ENCODE measurements around the gene CHST2. TPM values are rescaled to one million over a fixed set of nuclear protein-coding genes. Genes with fewer than 3 reads are reported as not detected.

The CHST2 gene
- total RNA-seq, 1 donor from 2014 or later: 1.8 TPM

- Histone ChIP-seq H3K4me3 (no peak overlapping the region), H3K4me1 (no peaks in the 10 kb centered on the region), H3K36me3 (no peaks in the 10 kb centered on the region), H3K9me3 (replicated peaks) (no peaks in the 10 kb centered on the region), H3K27me3 (ENCODE audit: low read depth) (no peaks in the 10 kb centered on the region), H3K27ac (replicated peaks) (no peak overlapping the region)
- DNase-seq: no peak
- TF ChIP-seq, protein P1, sequence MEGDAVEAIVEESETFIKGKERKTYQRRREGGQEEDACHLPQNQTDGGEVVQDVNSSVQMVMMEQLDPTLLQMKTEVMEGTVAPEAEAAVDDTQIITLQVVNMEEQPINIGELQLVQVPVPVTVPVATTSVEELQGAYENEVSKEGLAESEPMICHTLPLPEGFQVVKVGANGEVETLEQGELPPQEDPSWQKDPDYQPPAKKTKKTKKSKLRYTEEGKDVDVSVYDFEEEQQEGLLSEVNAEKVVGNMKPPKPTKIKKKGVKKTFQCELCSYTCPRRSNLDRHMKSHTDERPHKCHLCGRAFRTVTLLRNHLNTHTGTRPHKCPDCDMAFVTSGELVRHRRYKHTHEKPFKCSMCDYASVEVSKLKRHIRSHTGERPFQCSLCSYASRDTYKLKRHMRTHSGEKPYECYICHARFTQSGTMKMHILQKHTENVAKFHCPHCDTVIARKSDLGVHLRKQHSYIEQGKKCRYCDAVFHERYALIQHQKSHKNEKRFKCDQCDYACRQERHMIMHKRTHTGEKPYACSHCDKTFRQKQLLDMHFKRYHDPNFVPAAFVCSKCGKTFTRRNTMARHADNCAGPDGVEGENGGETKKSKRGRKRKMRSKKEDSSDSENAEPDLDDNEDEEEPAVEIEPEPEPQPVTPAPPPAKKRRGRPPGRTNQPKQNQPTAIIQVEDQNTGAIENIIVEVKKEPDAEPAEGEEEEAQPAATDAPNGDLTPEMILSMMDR (IDR thresholded peaks at IDR 0.05; ENCODE audit: borderline replicate concordance): no peak
- intact Hi-C loops (cut with micrococcal nuclease): no loop called here
These were observed 34.5 kb upstream of the CHST2 start for GRCh38 chr3:143084856-143085731.

- no peak for DNase-seq
- Histone ChIP-seq H3K4me3 (no peak overlapping the region), H3K27ac (replicated peaks) (no peak overlapping the region), H3K4me1 (peaks cover 6% of the 10 kb centered on the region), H3K27me3 (ENCODE audit: low read depth) (no peaks in the 10 kb centered on the region), H3K9me3 (replicated peaks) (no peaks in the 10 kb centered on the region), H3K36me3 (no peaks in the 10 kb centered on the region)
- TF ChIP-seq, protein P1 (IDR thresholded peaks at IDR 0.05; ENCODE audit: borderline replicate concordance): no peak
- intact Hi-C loops (cut with micrococcal nuclease): no loop called here
These were observed 30.7 kb upstream of the CHST2 start for GRCh38 chr3:143088835-143089234.

DNA sequence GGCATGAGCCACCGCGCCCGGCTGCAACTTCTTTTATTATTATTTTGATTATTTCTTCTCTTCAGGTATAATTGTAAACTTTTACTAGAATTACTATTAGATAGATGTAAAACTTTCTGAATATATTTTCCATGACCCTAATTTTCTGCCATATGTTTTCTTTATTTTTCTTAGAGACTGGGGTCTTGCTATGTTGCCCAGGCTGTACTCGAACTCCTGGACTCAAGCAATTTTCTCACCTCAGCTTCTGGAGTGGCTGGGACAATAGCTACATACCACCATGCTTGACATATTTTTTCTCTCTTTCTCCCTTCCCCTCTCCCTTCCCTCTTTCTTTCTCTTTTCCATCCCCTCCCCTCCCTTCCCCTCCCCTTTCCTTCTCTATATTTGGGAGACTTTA is 29.6 kb upstream of the CHST2 start:
- peaks cover 6% of the 10 kb centered on the region for H3K4me1 ChIP-seq
- no peaks in the 10 kb centered on the region for H3K27me3 ChIP-seq (ENCODE audit: low read depth)
- H3K36me3 ChIP-seq: no peaks in the 10 kb centered on the region
- H3K9me3 ChIP-seq (replicated peaks): no peaks in the 10 kb centered on the region
- intact Hi-C loops (cut with micrococcal nuclease): no loop called here
- no peak overlapping the region for H3K27ac ChIP-seq (replicated peaks)
- no peak overlapping the region for H3K4me3 ChIP-seq
- DNase-seq: no peak
- TF ChIP-seq, protein P1 (IDR thresholded peaks at IDR 0.05; ENCODE audit: borderline replicate concordance): no peak

DNA sequence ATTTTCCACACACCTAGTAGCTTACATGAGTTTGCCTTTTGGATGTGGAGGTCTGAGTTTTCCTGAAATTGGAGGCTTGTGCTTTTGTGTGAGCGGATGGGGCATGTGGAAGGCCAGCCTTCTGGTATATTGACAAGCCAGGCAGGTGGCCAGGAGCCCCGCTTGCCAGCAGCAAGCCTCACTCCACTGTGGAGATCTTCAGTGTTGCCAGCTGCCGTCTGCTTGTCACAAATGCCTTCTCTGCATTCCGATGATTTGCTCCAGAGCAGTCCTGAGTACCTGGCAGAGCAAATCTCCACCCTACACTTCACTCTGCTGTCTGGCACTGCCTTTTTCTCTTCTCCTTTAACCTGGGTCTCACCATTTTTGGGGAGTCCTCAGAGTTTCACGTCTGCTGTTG is 29.1 kb upstream of the CHST2 start:
- Histone ChIP-seq H3K4me3 (no peak overlapping the region), H3K36me3 (no peaks in the 10 kb centered on the region), H3K27me3 (ENCODE audit: low read depth) (no peaks in the 10 kb centered on the region), H3K9me3 (replicated peaks) (no peaks in the 10 kb centered on the region), H3K4me1 (peaks cover 6% of the 10 kb centered on the region), H3K27ac (replicated peaks) (no peak overlapping the region)
- TF ChIP-seq, protein P1 (IDR thresholded peaks at IDR 0.05; ENCODE audit: borderline replicate concordance): no peak
- peak; percentile 25 for DNase-seq
- intact Hi-C loops (cut with micrococcal nuclease): no loop called here

- H3K9me3 ChIP-seq (replicated peaks): peaks cover 4% of the 10 kb centered on the region
- TF ChIP-seq, protein P1 (IDR thresholded peaks at IDR 0.05; ENCODE audit: borderline replicate concordance): no peak
- H3K4me3 ChIP-seq: no peak overlapping the region
- peaks cover 6% of the 10 kb centered on the region for H3K4me1 ChIP-seq
- no peak overlapping the region for H3K27ac ChIP-seq (replicated peaks)
- H3K36me3 ChIP-seq: no peaks in the 10 kb centered on the region
- intact Hi-C loops (cut with micrococcal nuclease): no loop called here
- no peak for DNase-seq
- no peaks in the 10 kb centered on the region for H3K27me3 ChIP-seq (ENCODE audit: low read depth)
These were observed 28.4 kb upstream of the CHST2 start for GRCh38 chr3:143090976-143091837.

All from left ventricle myocardium inferior (tissue), 1 donor.